ENCODE data around the gene CENPO. TPM values are rescaled to one million over a fixed set of nuclear protein-coding genes. Genes with fewer than 3 reads are reported as not detected.

Gene CENPO
- total RNA-seq, 1 experiment from 2014 or later = 14.9 TPM

GRCh38 chr2:24844023-24844685 is 50.9 kb downstream of the CENPO start:
- Mint-ChIP-seq H3K4me3 (ENCODE audit: unreplicated experiment) (no peak overlapping the region), H3K36me3 (ENCODE audit: insufficient read depth, unreplicated experiment) (peaks cover 18% of the 10 kb centered on the region), H3K4me1 (ENCODE audit: insufficient read depth, unreplicated experiment) (no peaks in the 10 kb centered on the region), H3K27ac (ENCODE audit: low read depth, unreplicated experiment) (no peak overlapping the region), H3K9me3 (ENCODE audit: unreplicated experiment) (no peaks in the 10 kb centered on the region), H3K27me3 (ENCODE audit: insufficient read depth, unreplicated experiment) (no peaks in the 10 kb centered on the region)
- DNase-seq (ENCODE audit: unreplicated experiment) = no peak
- ChIA-PET POLR2A (no interaction called here), CTCF (interaction anchor here (0.6 to 1.0 kb wide), 3 partner anchors 17 to 435 kb away, joined by 3 to 6 read pairs (median 3); no protein-coding TSS in a partner anchor)
- TF ChIP-seq, protein P1, sequence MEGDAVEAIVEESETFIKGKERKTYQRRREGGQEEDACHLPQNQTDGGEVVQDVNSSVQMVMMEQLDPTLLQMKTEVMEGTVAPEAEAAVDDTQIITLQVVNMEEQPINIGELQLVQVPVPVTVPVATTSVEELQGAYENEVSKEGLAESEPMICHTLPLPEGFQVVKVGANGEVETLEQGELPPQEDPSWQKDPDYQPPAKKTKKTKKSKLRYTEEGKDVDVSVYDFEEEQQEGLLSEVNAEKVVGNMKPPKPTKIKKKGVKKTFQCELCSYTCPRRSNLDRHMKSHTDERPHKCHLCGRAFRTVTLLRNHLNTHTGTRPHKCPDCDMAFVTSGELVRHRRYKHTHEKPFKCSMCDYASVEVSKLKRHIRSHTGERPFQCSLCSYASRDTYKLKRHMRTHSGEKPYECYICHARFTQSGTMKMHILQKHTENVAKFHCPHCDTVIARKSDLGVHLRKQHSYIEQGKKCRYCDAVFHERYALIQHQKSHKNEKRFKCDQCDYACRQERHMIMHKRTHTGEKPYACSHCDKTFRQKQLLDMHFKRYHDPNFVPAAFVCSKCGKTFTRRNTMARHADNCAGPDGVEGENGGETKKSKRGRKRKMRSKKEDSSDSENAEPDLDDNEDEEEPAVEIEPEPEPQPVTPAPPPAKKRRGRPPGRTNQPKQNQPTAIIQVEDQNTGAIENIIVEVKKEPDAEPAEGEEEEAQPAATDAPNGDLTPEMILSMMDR (IDR thresholded peaks at IDR 0.05; ENCODE audit: unreplicated experiment) = no peak
- intact Hi-C loops (cut with micrococcal nuclease) = no loop called here
- BruUV-seq (replicated peaks) = no TSS peak

GRCh38 chr2:24845691-24846090 is 52.5 kb downstream of the CENPO start:
- TF ChIP-seq, protein P1 (IDR thresholded peaks at IDR 0.05; ENCODE audit: unreplicated experiment) = no peak
- H3K36me3 Mint-ChIP-seq (ENCODE audit: insufficient read depth, unreplicated experiment) = peaks cover 9% of the 10 kb centered on the region
- POLR2A ChIA-PET = no interaction called here
- H3K27me3 Mint-ChIP-seq (ENCODE audit: insufficient read depth, unreplicated experiment) = no peaks in the 10 kb centered on the region
- CTCF ChIA-PET = interaction anchor here (0.7 kb wide), 1 partner anchor 22 kb away, joined by 3 read pairs; no protein-coding TSS in a partner anchor
- BruUV-seq (replicated peaks) = no TSS peak
- intact Hi-C loops (cut with micrococcal nuclease) = no loop called here
- DNase-seq (ENCODE audit: unreplicated experiment) = no peak
- no peaks in the 10 kb centered on the region for H3K9me3 Mint-ChIP-seq (ENCODE audit: unreplicated experiment)
- H3K4me3 Mint-ChIP-seq (ENCODE audit: unreplicated experiment) = no peak overlapping the region
- no peak overlapping the region for H3K27ac Mint-ChIP-seq (ENCODE audit: low read depth, unreplicated experiment)
- no peaks in the 10 kb centered on the region for H3K4me1 Mint-ChIP-seq (ENCODE audit: insufficient read depth, unreplicated experiment)

DNA sequence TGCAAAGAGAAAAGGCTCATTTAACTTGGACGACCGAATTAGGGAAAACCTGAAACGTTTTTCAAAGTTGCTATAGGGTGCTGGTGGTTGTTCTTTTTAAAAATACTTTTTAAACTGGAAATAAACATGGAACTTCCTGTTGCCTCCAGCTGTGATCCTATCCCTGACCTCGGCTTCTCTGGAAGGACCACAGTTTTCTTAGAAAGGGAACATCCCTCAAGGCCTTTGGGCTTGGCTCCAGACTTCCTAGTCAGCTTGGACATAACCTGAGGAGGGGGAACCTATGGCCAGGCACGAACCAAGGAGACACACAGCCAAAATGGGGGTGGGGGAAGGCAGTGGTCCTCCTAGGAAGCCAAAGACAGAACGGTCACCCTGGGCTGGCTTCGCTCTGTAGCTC is 57.7 kb downstream of the CENPO start:
- CTCF ChIA-PET = interaction anchor here (0.6 kb wide), 2 partner anchors 340 to 360 kb away, joined by 3 read pairs; partner anchors contain the start of gene NCOA1
- Mint-ChIP-seq H3K4me3 (ENCODE audit: unreplicated experiment) (no peak overlapping the region), H3K27ac (ENCODE audit: low read depth, unreplicated experiment) (no peak overlapping the region), H3K36me3 (ENCODE audit: insufficient read depth, unreplicated experiment) (peaks cover 8% of the 10 kb centered on the region), H3K27me3 (ENCODE audit: insufficient read depth, unreplicated experiment) (no peaks in the 10 kb centered on the region), H3K9me3 (ENCODE audit: unreplicated experiment) (no peaks in the 10 kb centered on the region), H3K4me1 (ENCODE audit: insufficient read depth, unreplicated experiment) (peaks cover 5% of the 10 kb centered on the region)
- intact Hi-C loops (cut with micrococcal nuclease) = no loop called here
- POLR2A ChIA-PET = no interaction called here
- BruUV-seq (replicated peaks) = no TSS peak
- TF ChIP-seq, protein P1 (IDR thresholded peaks at IDR 0.05; ENCODE audit: unreplicated experiment) = no peak
- no peak for DNase-seq (ENCODE audit: unreplicated experiment)

DNA sequence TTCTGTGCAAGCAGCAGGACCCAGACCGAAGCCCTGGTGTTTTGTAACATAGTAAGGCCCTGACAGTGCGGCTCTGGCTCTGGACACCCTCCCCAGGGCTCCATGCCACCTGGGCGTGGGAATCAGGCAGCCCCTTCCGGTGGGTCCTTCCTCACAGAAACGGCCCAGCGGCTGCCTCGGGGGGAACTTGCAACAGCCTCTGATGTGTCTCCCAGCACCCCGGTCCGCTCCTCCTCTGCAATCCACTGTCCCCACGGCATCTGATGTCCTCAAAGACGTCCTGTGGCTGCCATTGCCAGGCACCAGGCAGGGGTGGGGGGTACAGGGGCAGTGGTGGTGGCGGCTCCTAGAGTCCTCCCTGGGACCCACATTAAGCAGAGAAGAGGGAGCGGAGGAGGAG is 58.8 kb downstream of the CENPO start:
- BruUV-seq (replicated peaks) = no TSS peak
- peaks cover 17% of the 10 kb centered on the region for H3K36me3 Mint-ChIP-seq (ENCODE audit: insufficient read depth, unreplicated experiment)
- CTCF ChIA-PET = no interaction called here
- no peak overlapping the region for H3K4me3 Mint-ChIP-seq (ENCODE audit: unreplicated experiment)
- TF ChIP-seq, protein P1 (IDR thresholded peaks at IDR 0.05; ENCODE audit: unreplicated experiment) = no peak
- POLR2A ChIA-PET = no interaction called here
- DNase-seq (ENCODE audit: unreplicated experiment) = no peak
- H3K27me3 Mint-ChIP-seq (ENCODE audit: insufficient read depth, unreplicated experiment) = no peaks in the 10 kb centered on the region
- intact Hi-C loops (cut with micrococcal nuclease) = no loop called here
- no peaks in the 10 kb centered on the region for H3K9me3 Mint-ChIP-seq (ENCODE audit: unreplicated experiment)
- H3K27ac Mint-ChIP-seq (ENCODE audit: low read depth, unreplicated experiment) = no peak overlapping the region
- H3K4me1 Mint-ChIP-seq (ENCODE audit: insufficient read depth, unreplicated experiment) = peaks cover 5% of the 10 kb centered on the region

Data from MCF 10A (cell line).